BJ (cell line): ENCODE results near the gene PROSER3. TPM values are rescaled to one million over a fixed set of nuclear protein-coding genes. Genes with fewer than 3 reads are reported as not detected.

Source experiments
- CTCF ChIA-PET: fragments of 350-600 bp; formaldehyde crosslinking; extraction: SDS; loops from one replicate; lab custom pipeline; 2021; ENCODE audit warnings: antibody characterized with exemption, inconsistent platforms; lab: Yijun Ruan, JAX
- POLR2A ChIA-PET: fragments of 300-600 bp; sonication (Branson Sonifier 250); formaldehyde crosslinking; extraction: SDS; loops from one replicate; lab custom pipeline; 2021; ENCODE audit warnings: antibody characterized with exemption; lab: Charles Lee
- DNase-seq: peaks from one replicate; pipeline ENCODE4 v3.0.0-alpha.2; 2011; ENCODE audit warnings: low read depth
- H3K27me3 ChIP-seq: 2 replicates; pipeline ENCODE4 v1.6.0; 2011; ENCODE audit warnings: low read length; ENCODE audit not compliant: control insufficient read depth, insufficient read depth
- H3K36me3 ChIP-seq: 2 replicates; pipeline ENCODE4 v1.5.1; 2011; ENCODE audit warnings: low read length; ENCODE audit not compliant: control insufficient read depth, insufficient read depth
- H3K4me3 ChIP-seq: 2 replicates; pipeline ENCODE4 v1.5.1; 2011; ENCODE audit warnings: low read depth, mild to moderate bottlenecking, control low read depth, low read length
- polyA plus RNA-seq: library from polyadenylated mRNA; depleted of rRNA; stranded (reverse); fragments of >200 nt; gene quantifications from 2 replicates; pipeline ENCODE4 v1.2.3, GENCODE V29; 2011
- TF ChIP-seq, protein P1 (sequence below): IDR thresholded peaks from 2 replicates; pipeline ENCODE4 v1.5.1; 2011; ENCODE audit warnings: low read depth, mild to moderate bottlenecking, control low read depth, inconsistent platforms, low read length, moderate library complexity; ENCODE audit not compliant: insufficient read depth

Gene PROSER3
- polyA plus RNA-seq, 1 experiment, result 9.4 TPM

DNA sequence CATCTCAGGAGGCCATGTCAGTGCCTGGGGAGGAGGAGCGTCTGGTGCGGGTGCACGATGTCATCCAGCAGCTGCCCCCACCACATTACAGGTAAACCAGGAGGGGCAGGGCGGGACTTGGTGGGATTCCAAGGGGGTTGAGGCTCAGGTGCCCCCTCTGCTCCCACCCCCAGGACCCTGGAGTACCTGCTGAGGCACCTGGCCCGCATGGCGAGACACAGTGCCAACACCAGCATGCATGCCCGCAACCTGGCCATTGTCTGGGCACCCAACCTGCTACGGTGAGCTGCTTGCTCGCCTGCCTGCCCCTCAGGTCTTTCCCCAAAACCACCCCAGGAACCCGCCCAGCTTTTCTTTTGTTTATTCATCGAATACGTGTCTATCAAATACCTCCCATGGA lies 24.6 kb downstream of the PROSER3 start:
- no peak overlapping the region for H3K4me3 ChIP-seq
- peaks cover 4% of the 10 kb centered on the region for H3K36me3 ChIP-seq
- no peak for DNase-seq
- TF ChIP-seq, protein P1, sequence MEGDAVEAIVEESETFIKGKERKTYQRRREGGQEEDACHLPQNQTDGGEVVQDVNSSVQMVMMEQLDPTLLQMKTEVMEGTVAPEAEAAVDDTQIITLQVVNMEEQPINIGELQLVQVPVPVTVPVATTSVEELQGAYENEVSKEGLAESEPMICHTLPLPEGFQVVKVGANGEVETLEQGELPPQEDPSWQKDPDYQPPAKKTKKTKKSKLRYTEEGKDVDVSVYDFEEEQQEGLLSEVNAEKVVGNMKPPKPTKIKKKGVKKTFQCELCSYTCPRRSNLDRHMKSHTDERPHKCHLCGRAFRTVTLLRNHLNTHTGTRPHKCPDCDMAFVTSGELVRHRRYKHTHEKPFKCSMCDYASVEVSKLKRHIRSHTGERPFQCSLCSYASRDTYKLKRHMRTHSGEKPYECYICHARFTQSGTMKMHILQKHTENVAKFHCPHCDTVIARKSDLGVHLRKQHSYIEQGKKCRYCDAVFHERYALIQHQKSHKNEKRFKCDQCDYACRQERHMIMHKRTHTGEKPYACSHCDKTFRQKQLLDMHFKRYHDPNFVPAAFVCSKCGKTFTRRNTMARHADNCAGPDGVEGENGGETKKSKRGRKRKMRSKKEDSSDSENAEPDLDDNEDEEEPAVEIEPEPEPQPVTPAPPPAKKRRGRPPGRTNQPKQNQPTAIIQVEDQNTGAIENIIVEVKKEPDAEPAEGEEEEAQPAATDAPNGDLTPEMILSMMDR, result no peak
- H3K27me3 ChIP-seq, result no peaks in the 10 kb centered on the region
- POLR2A ChIA-PET, result no interaction called here
- CTCF ChIA-PET, result interaction anchor here (0.9 kb wide), 1 partner anchor 8 kb away, joined by 3 read pairs; no protein-coding TSS in a partner anchor

DNA sequence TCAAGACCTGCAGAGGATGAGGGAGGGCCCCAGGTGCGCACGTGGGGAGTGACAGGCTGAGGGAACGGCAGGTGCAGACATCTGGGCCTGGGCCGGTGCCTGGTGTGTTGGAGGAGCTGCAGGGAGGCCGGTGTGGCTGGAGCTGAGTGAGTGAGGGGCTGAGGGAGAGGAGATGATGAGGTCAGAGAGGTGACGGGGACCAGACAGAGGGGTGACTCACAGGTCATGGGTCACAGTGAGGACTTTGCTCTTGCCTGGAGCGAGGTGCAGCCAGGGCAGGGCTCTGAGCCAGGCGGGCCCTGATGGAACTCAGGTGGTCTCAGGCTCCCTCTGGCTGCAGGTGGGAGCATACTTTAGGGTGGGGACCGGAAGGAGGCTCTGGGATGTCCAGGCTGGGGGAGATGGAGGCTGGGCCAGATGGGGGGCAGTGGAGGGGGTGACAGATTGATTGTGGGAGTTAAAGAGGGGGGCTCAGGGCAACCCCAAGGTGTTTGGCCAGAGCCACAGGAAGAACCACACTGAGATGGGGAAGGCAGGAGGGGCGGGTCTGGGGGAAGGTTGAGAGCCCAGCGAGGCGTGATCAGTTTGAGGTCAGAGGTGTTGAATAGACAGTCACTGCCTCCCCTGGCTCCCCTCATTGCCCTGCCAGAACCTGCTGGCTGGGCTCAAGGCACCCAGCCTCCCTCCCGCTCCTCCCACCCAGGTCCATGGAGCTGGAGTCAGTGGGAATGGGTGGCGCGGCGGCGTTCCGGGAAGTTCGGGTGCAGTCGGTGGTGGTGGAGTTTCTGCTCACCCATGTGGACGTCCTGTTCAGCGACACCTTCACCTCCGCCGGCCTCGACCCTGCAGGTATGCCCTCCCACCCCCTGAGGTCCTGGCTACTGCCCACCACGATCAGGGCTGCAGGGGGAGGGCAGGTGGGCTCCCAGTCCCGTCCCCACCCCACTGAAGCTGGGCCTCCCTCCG lies 25.8 kb downstream of the PROSER3 start:
- Histone ChIP-seq H3K36me3 (peaks cover 4% of the 10 kb centered on the region), H3K4me3 (no peak overlapping the region), H3K27me3 (no peaks in the 10 kb centered on the region)
- DNase-seq, result no peak
- ChIA-PET POLR2A (no interaction called here), CTCF (no interaction called here)
- TF ChIP-seq, protein P1, result no peak

DNA sequence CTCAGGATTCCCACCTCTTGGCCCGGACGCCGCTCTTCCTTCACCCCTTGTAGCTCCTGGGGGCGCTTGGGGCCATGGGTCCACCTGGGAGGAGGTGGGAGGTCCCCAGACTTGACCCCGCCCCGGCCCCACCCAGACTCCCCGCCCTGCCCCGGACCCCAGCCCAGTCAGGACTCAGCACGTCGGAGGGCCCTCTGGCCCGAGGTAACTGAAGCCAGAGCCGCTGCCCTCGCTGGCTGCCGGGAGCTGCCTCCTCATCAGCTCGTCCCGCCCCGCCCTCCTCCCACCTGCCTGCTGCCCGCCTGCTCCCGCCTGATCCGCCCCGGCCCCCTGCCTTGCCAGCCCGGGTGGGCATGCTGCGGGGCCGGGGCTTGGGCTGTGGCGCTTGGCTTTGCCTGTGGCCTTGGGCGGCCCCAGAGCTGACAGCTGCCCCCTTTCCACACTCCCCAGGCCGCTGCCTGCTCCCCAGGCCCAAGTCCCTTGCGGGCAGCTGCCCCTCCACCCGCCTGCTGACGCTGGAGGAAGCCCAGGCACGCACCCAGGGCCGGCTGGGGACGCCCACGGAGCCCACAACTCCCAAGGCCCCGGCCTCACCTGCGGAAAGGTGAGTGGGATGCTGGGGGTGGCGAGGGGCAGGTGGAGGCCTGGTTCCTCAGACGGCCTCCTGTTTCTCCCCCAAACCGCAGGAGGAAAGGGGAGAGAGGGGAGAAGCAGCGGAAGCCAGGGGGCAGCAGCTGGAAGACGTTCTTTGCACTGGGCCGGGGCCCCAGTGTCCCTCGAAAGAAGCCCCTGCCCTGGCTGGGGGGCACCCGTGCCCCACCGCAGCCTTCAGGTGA lies 26.7 kb downstream of the PROSER3 start:
- TF ChIP-seq, protein P1, result no peak
- ChIA-PET POLR2A (no interaction called here), CTCF (no interaction called here)
- Histone ChIP-seq H3K27me3 (no peaks in the 10 kb centered on the region), H3K36me3 (peaks cover 4% of the 10 kb centered on the region), H3K4me3 (no peak overlapping the region)
- no peak for DNase-seq

DNA sequence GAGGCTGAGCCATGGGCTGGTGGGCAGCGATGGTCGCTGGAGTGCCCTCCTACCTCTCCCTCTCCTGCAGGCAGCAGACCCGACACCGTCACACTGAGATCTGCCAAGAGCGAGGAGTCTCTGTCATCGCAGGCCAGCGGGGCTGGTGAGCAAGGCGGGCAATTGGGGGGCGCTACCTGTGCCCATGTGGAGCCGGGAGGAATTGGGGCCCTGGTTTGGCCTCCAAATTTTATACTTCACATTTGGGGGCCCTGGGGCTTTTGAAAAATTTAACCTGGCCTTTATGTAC lies 27.3 kb downstream of the PROSER3 start:
- Histone ChIP-seq H3K36me3 (peaks cover 4% of the 10 kb centered on the region), H3K27me3 (no peaks in the 10 kb centered on the region), H3K4me3 (no peak overlapping the region)
- DNase-seq, result no peak
- TF ChIP-seq, protein P1, result no peak
- ChIA-PET CTCF (no interaction called here), POLR2A (no interaction called here)
